Limb (tissue), 2 donors: ENCODE measurements around the gene MTIF2.
"Not testable (repeated sequence)": the region's sequence is repeated elsewhere in the genome, so short reads cannot be mapped to it uniquely, and the experiment has no call there.

ENCODE experiments used
- DNase-seq, 2 donors: peaks; one replicate each; pipeline ENCODE4 v3.0.0-alpha.2; 2016; ENCODE audit errors: extremely low spot score in 2 of 2

MTIF2 gene, protein sequence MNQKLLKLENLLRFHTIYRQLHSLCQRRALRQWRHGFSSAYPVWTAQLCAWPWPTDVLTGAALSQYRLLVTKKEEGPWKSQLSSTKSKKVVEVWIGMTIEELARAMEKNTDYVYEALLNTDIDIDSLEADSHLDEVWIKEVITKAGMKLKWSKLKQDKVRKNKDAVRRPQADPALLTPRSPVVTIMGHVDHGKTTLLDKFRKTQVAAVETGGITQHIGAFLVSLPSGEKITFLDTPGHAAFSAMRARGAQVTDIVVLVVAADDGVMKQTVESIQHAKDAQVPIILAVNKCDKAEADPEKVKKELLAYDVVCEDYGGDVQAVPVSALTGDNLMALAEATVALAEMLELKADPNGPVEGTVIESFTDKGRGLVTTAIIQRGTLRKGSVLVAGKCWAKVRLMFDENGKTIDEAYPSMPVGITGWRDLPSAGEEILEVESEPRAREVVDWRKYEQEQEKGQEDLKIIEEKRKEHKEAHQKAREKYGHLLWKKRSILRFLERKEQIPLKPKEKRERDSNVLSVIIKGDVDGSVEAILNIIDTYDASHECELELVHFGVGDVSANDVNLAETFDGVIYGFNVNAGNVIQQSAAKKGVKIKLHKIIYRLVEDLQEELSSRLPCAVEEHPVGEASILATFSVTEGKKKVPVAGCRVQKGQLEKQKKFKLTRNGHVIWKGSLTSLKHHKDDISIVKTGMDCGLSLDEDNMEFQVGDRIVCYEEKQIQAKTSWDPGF

DNA sequence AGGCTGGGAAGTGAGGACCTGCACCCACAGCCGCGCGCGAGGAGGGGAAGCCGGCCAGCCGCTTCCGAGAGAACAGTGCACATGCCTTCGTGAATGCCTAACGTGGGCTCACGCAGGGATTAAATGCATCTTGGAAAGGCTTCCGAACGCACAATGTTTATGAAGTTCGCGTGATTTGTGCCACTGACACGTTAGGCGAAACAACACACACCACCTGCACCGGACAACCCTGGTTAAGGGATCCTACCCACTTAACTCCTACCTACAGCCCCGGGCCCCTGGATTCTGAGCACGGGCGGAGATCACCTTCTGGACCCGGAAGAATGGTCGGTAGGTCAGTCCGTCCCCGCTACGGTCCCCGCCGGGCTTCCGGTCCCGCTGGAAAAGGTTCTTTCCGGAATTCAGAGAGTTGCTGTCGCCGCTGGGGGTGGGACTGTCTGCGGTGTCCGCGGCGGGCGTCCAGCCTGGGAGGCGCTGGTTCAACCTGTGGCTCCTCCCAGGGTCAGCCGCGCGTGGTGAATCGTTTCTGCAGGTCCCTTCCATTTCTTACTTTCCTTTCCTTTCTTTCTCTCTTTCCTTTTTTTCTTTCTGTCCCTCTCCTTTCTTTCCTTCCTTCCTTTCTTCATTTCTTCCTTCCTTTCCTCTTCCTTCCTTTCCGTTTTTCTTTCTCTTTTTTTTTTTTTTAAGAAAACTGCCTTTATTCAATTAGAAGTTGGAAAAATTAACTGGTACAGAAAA is at the start of gene MTIF2:
Gene MTIF2, minus strand, starts transcription at position 325 of the 738 bp plus-strand sequence. CDS start 5,373 bp downstream, outside the sequence.
- peak; percentile 93 to 96 for DNase-seq

DNA sequence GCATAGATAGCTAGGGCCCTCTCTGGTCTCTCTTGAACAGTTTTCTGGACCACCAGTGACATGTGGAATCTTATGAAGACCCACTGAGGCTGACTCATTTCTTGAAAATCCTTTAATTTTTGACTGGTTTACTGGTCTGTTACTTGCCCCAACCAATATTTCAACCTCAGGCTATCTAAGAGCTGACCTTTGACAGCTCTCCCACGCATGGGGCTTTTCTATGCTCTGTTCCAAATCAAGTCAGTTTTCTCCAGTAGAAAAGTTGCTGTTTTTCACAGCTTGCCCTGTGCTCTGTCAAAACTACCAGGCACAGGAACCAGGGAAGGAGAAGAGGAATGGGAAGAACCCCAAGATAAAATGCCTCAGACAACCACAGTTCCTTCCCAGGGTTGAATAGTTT is 46.0 kb upstream of the MTIF2 start:
- DNase-seq, result no peak

DNA sequence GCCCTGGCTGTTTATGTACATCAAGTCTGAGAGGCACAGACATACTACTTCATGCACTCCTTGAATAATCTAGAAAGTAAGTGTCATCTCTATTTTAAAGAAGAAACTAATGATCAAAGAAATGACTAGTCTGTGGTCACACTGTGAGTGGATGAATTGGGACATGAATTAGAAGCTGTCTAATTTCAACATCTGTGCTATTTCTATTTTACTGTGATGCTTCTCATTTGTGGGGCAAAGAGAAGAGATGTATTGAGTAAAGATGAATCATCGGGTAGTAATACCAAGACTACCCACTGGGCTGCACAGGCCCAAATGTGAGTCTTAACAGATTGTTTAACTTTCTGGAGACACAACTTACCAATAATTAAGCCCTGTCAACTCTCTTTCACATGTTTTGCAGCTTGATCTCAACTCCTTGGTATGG is 42.4 kb upstream of the MTIF2 start:
- no peak for DNase-seq

DNA sequence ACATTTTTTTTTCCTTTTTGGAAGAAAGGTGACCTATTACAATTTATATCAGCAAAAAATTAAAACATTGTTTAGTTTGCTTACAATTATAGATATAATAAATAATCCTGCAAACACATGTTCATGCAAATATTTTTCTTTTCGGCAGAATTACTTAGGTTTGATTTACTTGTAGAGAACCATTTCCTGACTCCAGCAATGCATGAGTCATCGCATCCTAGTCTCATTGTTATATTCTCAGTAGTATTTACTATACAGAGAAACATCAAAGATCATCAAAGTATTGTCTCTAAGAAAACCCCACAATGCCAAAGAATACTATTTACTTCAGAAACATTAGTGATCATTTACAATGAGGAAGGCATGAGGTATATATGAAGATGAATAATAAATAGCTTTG is 40.4 kb upstream of the MTIF2 start:
- no peak for DNase-seq

DNA sequence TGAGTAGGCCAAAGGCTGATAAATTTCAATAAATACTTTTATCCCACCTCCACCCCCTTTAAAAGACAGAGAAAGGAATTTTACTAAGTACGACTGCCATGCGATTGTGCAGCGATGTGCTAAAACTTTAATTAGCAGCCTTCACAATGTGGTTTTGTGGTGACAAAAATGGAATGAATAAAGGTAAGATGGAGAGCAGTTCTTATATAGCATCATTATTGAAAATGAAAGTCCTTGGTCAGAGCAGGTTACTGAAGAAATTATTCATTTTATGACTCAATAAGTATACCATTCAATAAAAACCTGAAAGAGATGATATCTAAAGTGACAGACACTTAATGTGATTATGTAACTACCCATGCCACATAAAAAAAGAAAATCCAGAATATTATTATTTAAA is 33.2 kb upstream of the MTIF2 start:
- no peak for DNase-seq

DNA sequence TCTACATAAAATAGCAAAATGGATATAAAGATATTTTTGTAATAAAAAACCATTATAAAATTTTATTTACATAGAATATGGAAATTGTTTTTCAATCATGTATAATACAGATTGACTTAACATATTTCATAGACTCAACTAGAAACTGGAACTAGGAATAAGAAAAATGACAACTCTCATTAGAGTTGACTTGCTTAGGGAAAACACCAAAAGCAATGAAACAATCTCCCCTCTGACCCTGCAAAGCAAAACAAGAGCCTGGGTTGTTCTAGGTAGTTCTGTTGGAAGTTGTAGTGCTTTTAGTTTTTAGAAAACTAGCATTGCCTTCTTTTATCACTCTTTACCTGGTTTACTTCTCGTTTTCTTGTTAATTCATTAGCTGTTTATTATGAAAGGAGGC is 32.2 kb upstream of the MTIF2 start:
- no peak for DNase-seq

DNA sequence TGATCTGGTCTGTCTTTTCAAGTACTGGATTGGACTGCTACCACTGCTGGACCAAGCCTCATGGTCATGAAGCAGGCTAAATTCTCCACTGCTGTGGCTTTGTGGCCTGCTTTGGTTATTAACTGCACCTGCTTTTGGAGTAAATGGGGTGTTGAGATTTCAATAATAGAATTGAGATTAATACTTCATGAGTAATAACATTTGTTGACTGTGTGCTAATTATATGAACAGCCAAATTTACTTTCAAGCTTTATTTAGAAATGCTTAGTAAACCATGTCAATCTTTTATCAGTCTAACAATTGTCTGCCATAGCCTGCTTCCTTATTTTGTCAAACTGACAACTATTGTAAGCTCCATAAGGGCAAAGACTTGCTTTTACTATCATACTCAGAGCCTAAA is 27.4 kb upstream of the MTIF2 start:
- no peak for DNase-seq

DNA sequence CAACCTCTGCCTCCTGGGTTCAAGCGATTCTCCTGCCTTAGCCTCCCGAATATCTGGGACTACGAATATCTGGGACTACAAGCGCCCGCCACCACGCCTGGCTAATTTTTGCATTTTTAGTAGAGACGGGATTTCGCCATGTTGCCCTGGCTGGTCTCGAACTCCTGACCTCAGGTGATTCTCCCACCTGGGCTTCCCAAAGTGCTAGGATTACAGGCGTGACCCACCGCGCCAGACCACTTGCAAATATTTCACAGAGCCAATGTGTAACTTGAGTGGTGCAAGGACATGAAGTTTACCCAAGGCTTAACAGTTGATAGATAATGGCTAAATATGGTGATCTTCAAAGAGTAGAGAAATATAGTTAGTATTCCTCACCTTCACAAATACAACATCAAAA is 14.1 kb upstream of the MTIF2 start:
- DNase-seq, result no peak

DNA sequence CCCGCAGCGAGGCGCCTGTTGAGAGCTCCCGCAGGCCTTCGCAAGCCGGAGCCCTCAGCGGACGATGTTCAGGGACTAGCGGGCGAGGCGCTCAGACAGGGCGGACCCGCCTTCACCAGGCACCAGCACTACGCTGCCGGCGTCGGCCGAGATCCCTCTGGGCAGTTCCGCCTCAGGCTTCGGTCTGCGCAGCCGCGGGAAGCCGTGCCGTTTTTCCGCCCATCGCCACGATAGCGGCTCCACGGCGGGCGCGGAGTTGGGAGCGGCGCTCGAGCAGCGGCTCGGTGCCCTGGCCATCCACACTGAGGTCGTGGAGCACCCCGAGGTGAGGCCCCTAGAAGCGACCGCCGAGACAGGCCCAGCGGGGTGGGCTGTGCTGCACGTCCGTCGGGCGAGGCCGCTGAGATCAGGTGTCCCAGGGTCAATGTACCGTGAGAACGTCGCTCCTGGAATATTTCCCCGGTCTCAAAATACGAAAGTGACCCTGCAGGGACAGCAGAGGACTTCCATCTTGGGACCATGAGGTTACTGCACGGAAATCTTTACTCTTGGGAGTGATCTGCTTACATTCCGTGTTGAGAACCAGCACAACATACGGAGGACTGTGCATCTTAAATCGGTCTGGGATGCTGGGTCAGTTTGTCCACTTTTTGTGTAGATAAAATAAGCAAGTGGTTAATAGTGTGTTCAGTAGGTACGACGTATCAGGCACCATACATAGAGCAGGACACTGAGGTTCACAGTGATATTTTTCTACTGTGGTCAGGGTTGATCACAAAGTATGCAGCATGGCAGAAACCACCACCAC is 13.3 kb upstream of the MTIF2 start:
- peak; percentile 78 to 88 for DNase-seq

DNA sequence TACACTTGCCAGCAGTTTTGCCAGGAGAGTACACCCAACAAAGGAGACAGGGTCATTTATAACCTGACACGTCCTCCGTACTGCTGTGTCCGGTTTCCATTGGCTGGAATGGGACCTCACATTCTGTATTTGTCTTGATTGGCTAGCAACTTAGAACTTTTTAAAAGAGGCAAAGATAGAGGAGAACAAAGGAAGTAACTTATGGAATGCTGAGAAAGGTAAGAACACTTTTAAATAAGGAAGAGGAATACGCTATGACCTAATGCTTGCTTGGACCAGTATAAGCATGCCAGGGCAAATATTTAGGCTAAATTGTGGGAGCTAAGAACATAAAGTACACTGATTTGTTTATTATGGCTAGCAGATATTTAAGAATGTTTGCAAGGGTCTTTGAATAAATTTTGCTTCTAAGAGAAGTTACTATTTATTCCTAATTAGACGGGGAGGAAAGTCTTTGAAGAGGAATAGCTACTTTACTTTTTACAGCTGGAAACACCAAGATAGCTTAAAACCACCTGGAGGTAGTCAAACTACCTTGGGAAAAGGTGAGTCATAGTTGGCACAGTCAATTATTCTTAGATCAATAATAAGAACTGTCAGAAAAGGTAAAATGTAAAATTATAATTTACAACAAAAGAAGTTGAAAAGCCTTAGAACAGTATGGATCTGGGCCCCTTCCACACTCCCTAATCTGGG is 12.0 kb upstream of the MTIF2 start:
- not testable (repeated sequence) for DNase-seq

DNA sequence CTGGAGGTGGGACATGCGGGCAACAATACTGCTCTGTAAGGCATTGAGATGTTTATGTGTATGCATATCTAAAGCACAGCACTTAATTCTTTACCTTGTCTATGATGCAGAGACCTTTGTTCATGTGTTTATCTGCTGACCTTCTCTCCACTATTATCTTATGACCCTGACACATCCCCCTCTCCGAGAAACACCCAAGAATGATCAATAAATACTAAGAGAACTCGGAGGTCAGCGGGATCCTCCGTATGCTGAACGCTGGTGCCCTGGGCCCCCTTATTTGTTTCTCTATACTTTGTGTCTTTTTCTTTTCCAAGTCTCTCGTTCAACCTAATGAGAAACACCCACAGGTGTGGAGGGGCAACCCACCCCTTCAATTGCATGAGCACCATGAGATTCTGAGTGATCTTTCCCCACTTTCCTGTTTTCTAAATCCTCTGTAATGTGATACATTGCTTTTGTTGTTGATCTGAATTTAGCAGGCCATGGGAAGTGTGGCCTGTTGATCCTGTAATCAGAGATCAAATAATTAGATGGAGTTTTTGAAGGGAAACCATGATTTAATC is 10.9 kb upstream of the MTIF2 start:
- not testable (repeated sequence) for DNase-seq

DNA sequence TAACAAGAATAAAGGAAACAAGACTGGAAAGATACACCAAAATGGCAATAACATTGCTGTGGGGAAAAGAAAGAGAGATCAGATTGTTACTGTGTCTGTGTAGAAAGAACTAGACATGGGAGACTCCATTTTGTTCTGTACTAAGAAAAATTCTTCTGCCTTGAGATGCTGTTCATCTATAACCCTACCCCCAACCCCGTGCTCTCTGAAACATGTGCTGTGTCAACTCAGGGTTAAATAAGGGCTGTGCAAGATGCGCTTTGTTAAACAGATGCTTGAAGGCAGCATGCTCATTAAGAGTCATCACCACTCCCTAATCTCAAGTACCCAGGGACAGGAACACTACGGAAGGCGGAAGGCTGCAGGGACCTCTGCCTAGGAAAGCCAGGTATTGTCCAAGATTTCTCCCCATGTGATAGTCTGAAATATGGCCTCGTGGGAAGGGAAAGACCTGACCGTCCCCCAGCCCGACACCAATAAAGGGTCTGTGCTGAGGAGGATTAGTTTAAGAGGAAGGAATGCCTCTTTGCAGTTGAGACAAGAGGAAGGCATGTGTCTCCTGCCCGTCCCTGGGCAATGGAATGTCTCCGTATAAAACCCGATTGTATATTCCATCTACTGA is 10.3 kb upstream of the MTIF2 start:
- DNase-seq, result not testable (repeated sequence)

DNA sequence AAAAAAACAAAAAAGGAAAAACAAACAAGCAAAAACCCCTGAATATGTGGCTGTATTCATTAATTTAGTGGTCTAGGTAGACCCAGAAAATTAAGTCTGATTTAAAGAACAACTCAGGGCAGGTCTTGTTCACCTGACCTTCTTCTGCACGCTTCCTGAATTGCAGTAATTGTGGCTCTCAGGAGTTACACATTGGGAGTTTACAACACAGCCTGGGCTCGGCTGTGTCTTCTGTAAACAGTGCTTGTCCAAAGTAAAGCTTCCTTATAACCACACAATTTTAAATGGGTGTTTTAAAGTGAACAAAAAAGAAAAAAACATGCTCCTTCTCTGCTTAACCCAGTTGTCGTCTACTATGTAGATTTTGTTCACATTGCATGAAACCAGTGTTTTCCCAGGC is 8.3 kb upstream of the MTIF2 start:
- DNase-seq, result no peak

DNA sequence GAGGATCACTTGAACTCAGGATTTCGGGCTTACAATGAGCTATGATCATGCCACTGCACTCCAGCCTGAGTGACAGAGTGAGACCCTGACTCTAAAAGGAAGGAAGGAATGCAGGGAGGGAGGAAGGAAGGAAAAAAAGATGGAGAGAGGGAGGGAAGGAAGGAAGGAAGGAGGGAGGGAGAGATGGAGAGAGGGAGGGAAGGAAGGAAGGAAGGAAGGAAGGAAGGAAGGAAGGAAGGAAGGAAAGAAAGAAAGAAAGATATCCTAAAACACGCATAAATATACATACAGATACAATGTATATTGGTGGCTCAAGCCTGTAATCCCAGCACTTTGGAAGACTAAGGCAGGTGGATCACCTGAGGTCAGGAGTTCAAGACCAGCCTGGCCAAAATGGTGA is 5.3 kb upstream of the MTIF2 start:
- DNase-seq, result not testable (repeated sequence)

DNA sequence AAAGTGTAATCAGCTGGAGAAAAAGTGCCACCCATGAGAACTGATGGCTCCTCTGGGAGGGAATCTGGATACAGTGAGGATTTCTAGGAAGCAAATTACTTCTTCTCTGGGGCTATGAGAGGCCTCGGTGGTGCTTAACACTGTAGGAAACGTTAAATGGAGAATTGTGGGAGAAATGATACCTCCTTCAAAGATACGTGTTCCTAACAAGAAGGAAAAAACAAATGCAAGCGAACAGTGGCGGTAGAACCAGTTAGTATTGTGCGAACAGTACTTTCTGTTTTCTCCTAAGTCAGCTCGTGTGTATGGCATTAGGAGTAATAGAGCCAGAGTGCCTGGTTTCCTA is 587 bp upstream of the MTIF2 start:
- no peak for DNase-seq

DNA sequence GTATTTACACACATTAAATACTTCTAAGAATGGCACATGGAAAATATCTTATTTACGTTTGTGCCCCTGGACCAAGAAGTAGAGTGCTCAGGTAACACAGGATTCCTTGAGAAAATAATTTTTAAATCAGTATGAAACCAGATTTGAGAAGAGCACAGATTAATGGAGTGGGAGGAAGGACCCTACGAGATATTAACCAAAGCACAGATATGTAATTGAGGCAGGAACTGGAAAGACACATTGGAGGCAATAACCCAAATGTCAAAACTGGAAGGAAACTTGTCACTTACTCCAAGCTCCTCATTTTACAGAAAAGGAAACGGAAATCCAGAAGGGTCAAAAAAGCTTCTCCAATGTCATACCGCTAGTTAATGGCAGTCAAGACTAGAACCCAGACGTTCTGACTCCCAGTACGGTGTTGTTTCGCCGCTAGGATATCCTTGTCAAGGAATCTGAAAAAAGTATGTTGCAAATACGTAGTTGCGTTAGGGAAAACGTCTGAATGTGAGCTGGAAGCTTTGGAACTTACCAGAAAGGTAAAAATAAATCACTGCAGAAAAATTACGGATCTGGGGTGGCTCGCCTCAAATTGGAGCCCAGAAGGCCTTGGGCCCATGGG is 634 bp downstream of the MTIF2 start:
- no peak for DNase-seq

DNA sequence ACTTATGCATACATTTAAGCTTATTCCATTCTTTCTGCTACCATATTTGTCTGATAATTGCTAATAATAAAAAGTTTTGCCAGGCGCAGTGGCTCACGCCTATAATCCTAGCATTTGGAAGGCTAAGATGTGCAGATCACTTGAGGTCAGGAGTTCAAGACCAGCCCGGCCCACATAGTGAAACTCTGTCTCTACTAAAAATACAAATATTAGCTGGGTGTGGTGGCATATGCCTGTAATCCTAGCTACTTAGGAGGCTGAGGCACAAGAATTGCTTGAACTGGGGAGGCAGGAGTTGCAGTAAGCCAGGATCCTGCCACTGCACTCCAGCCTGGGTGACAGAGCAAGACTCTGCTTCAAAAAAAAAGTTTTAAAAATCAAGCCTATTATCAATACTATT is 9.4 kb downstream of the MTIF2 start:
- DNase-seq, result not testable (repeated sequence)

DNA sequence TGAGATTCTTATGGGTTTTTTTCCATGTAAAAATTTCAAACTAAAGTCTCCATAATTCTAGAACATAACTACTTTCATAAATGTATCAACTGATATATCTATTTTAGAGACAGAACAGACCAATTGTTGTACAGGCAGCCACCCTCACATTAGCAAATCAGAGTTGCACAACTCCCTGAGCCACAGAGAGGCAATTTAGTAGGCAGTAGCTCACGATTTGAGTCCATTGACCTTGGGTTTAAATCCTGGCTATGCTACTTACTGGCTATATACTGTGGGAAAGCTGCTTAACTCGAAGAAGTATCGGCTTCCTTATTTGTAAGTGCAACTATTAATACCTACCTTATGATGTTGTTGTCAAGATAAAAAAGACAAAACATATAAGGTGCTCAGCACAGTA is 16.2 kb downstream of the MTIF2 start:
- DNase-seq, result no peak

DNA sequence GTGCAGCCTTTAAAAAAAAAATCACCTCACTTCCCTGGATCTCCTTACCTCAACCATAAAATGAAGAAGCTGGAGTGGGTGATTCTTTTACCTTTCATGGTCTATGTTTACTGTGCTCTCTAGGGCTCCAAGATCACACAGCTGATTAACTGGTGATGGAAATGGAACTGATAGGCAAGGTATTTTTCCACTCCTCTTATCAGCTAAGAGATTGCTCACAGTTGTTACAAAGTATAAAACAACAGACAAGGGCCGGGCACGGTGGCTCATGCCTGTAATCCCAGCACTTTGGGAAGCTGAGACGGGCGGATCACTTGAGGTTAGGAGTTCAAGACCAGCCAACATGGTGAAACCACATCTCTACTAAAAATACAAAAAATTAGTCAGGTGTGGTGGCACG is 22.0 kb downstream of the MTIF2 start:
- no peak for DNase-seq

DNA sequence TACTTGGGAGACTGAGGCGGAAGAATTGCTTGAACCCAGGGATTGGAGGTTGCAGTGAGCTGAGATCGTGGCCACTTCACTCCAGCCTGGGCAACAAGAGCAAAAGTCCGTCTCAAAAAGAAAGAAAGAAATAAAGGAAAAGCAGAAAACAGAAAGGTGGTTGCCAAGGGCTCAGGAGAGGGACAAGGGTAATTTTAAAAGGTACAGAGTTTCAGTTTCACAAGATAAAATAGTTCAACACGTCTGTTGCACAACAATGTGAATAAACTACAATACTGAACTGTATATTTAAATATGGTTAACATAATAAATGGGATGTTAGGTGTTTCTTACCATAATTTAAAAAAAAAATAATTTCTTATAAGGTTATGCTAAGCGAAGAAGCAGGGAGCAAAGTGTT is 23.6 kb downstream of the MTIF2 start:
- DNase-seq, result no peak
